IgD-negative memory B cell (primary cell): Measurements from ENCODE around the gene ELMO2. TPM values are rescaled to one million over a fixed set of nuclear protein-coding genes. Genes with fewer than 3 reads are reported as not detected.

Experiments
- H3K27ac Mint-ChIP-seq, 3 donors: one replicate each; pipeline ENCODE4 v1.8.0; 2020 to 2022; ENCODE audit warnings: mild to moderate bottlenecking in 3 of 3, mixed read lengths in 3 of 3, moderate library complexity in 1 of 3
- H3K27me3 Mint-ChIP-seq: one replicate; pipeline ENCODE4 v1.8.0; 2021; ENCODE audit warnings: mixed read lengths
- H3K36me3 Mint-ChIP-seq: one replicate; pipeline ENCODE4 v1.8.0; 2020; ENCODE audit warnings: mild to moderate bottlenecking, mixed read lengths
- H3K4me1 Mint-ChIP-seq, 3 donors: one replicate each; pipeline ENCODE4 v1.8.0; 2020 to 2022; ENCODE audit warnings: mixed read lengths in 3 of 3, mild to moderate bottlenecking in 1 of 3
- H3K4me3 Mint-ChIP-seq, 4 donors: one replicate each; pipeline ENCODE4 v1.8.0; 2020 to 2022; ENCODE audit warnings: mild to moderate bottlenecking in 4 of 4, mixed read lengths in 4 of 4, moderate library complexity in 3 of 4
- H3K9me3 Mint-ChIP-seq, 3 donors: one replicate each; pipeline ENCODE4 v1.8.0; 2020 to 2021; ENCODE audit warnings: mixed read lengths in 3 of 3, mild to moderate bottlenecking in 1 of 3
- polyA plus RNA-seq: library from polyadenylated mRNA; unstranded; fragments of 300-500 nt; fragmentation: Illumina TruSeq; gene quantifications from one replicate; pipeline ENCODE4 v1.2.3, GENCODE V29; 2021

Gene ELMO2
- polyA plus RNA-seq, 1 donor from 2014 or later: 29.1 TPM

DNA sequence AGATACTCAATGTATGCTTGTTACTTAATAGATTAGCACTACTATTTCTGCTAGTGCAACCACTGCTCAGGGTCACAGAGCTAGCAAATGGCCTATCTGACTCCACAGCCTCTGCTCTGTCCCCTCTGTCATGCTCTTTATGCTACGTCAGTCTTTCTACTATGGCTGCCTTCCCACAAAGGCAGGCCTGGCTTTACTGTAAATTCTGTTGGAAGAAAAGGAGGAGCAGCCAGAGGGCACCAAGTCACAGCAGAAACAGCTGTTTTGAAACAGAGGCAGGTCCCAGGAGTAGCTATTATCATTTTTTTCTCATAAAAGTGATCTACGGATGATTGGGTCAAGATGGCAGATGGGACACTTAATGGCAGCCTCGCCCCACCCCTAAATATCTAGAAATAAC lies 10.0 kb upstream of the ELMO2 start:
- Mint-ChIP-seq H3K4me3 (no peak overlapping the region), H3K27ac (no peak overlapping the region), H3K4me1 (no peaks in the 10 kb centered on the region), H3K27me3 (peaks cover 16% of the 10 kb centered on the region), H3K9me3 (peaks cover 2 to 8% (median 4%) of the 10 kb centered on the region in 3 donors), H3K36me3 (no peaks in the 10 kb centered on the region)

DNA sequence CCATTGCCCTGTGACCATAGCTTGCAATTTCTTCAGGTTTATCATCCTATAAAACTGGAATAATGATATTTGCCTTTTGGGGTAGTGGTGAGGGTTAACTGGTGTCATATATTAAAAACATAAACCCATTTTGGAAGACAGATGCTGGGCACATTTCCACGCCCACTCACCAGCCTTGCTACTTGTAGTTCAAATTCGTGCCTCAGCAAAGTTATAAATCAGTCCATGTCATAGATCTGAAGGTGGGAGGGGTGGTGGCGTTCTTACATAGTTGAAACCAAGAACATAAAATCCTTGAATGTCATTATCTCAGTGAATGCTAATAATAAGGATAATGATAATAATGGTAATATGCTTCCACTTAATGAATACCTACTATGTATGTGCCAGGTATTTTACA lies 9.4 kb upstream of the ELMO2 start:
- Mint-ChIP-seq H3K4me1 (peaks cover 2% of the 10 kb centered on the region in 3 donors), H3K27ac (no peak overlapping the region), H3K36me3 (no peaks in the 10 kb centered on the region), H3K4me3 (no peak overlapping the region), H3K27me3 (peaks cover 16% of the 10 kb centered on the region), H3K9me3 (peaks cover 2 to 8% (median 4%) of the 10 kb centered on the region in 3 donors)

DNA sequence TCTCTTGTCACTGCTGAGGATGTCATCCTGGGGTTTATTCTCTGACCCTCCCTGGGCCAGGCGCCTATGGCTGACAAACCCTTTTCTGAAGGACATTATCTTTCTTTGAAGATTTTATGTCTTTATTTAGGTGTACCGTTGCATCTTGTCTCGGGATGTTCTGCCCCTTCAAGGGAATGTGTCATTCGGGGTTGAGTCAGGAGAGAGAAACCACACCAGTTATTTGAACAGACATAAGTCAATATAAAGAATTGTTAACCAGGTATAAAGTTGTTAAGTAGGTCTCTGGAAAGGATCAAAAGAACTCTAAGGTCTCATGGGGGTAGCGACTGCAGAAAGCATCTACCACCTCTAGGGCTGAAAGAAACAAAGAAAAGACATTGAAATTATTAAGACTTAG lies 8.2 kb upstream of the ELMO2 start:
- peaks cover 4 to 5% (median 5%) of the 10 kb centered on the region in 3 donors for H3K4me1 Mint-ChIP-seq
- H3K27ac Mint-ChIP-seq: no peak overlapping the region
- no peaks in the 10 kb centered on the region for H3K36me3 Mint-ChIP-seq
- H3K4me3 Mint-ChIP-seq: no peak overlapping the region
- peaks cover 16% of the 10 kb centered on the region for H3K27me3 Mint-ChIP-seq
- H3K9me3 Mint-ChIP-seq: peaks cover 2 to 8% (median 4%) of the 10 kb centered on the region in 3 donors

DNA sequence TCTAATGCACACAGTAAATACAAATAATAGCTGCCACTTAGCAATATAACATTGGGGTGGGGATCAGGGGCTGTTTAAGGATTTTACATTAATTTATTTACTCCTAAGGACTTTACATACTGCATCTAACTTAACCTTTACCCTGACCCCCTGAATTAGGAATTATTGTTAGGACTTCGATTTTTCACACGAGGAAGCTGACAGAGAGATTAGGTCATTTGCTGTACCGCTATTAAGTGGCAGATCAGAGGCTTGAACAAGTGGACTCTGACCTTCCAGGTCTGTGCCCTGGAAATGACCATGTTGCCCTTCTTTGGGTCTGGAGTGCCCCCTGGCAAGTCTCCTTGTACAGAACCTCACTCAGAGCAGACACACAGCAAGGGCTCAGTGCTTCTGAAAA lies 5.2 kb upstream of the ELMO2 start:
- H3K27me3 Mint-ChIP-seq: peaks cover 9% of the 10 kb centered on the region
- H3K36me3 Mint-ChIP-seq: no peaks in the 10 kb centered on the region
- no peaks in the 10 kb centered on the region for H3K9me3 Mint-ChIP-seq
- peaks cover 10 to 16% (median 11%) of the 10 kb centered on the region in 3 donors for H3K4me1 Mint-ChIP-seq
- peak overlapping the region in 1 of 4 donors; percentile 41 for H3K4me3 Mint-ChIP-seq
- H3K27ac Mint-ChIP-seq: peak overlapping the region in 2 of 3 donors; percentile 40 to 85

DNA sequence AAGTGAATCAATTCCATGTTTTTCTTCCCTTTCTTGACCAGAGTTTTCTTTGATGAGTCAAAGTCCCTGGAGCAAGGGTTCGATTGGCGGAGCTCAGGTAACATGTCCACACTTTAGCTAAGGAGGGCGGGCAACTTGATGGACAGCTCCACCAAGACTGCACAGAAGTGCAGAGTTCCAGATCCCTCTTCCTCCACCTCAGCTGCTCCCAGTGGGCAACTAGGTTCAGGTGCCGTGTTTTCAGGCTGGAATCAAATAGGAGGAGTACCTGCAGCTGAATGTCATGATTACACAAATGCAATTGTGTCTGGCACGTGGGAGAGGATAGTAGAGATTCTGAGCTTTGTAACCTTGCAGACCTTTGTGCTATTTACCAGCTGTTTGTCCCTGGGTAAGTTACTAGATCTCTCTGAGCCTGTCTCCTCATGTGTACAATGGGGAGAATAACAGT lies 1.9 kb upstream of the ELMO2 start:
- H3K27ac Mint-ChIP-seq: peak overlapping the region in 1 of 3 donors; percentile 93
- no peaks in the 10 kb centered on the region for H3K36me3 Mint-ChIP-seq
- no peaks in the 10 kb centered on the region for H3K27me3 Mint-ChIP-seq
- H3K9me3 Mint-ChIP-seq: no peaks in the 10 kb centered on the region
- peaks cover 24 to 31% (median 27%) of the 10 kb centered on the region in 3 donors for H3K4me1 Mint-ChIP-seq
- peak overlapping the region in 1 of 4 donors; percentile 92 for H3K4me3 Mint-ChIP-seq

DNA sequence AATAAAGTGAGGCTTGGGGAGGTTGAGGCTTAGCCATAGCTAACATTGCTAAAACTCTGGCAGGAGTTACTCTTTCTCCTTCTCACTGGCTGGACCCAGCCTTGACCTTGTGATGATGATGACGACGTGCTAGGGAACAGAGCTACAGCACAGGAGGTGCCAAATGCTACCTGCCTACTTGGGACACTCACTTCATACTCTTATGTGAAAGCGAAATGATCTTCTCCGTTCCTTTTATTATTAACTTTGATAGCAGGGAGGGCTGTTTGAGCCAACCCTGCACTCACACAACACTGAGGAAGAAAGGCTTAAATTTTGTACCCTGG lies 1.2 kb upstream of the ELMO2 start:
- Mint-ChIP-seq H3K4me3 (peak overlapping the region; percentile 29 to 100 (median 93)), H3K27me3 (no peaks in the 10 kb centered on the region), H3K27ac (peak overlapping the region in 2 of 3 donors; percentile 92 to 93), H3K9me3 (no peaks in the 10 kb centered on the region), H3K4me1 (peaks cover 24 to 31% (median 27%) of the 10 kb centered on the region in 3 donors), H3K36me3 (no peaks in the 10 kb centered on the region)

DNA sequence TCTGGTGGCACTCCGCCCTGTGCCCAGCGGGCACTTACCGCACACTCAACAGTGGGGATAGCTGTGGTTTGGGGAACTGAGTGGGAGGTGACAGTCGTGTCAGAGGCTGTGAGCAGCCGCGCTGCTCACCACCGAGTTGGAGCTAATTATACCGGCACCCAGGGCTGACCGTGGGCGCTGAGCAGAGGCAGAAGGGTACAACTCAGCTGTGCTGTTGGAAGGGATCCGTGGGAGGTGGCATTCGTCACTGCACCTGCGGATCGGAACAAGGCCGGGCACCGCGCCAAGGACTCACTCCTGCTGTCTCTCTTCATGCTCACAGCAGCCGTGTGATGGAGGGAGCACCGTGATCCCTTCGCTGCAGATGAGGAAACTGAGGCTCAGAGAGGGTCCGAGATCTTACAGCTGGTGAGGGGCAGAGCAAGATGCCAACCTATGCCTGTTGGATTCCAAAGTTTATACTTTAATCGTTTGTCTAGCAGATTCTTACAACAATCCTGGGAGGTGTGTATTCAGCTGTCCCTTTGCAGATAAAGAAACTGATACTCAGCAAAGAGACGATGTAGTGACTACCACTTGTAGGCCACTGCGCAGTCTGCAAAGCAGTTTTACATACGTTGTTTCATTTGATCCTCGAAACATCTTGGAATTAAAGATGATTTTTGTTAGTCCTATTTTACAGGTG lies 713 bp upstream of the ELMO2 start:
- Mint-ChIP-seq H3K4me1 (peaks cover 27 to 31% (median 29%) of the 10 kb centered on the region in 3 donors), H3K9me3 (no peaks in the 10 kb centered on the region), H3K36me3 (no peaks in the 10 kb centered on the region), H3K27ac (peak overlapping the region; percentile 92 to 94 (median 93)), H3K4me3 (peak overlapping the region; percentile 92 to 100 (median 96)), H3K27me3 (no peaks in the 10 kb centered on the region)

- H3K27me3 Mint-ChIP-seq: no peaks in the 10 kb centered on the region
- H3K4me1 Mint-ChIP-seq: peaks cover 30 to 44% (median 44%) of the 10 kb centered on the region in 3 donors
- no peaks in the 10 kb centered on the region for H3K9me3 Mint-ChIP-seq
- peaks cover 2% of the 10 kb centered on the region for H3K36me3 Mint-ChIP-seq
- H3K4me3 Mint-ChIP-seq: peak overlapping the region in 2 of 4 donors; percentile 6 to 24
- H3K27ac Mint-ChIP-seq: no peak overlapping the region
Observed at GRCh38 chr20:46402331-46402811, 4.0 kb downstream of the ELMO2 start.

DNA sequence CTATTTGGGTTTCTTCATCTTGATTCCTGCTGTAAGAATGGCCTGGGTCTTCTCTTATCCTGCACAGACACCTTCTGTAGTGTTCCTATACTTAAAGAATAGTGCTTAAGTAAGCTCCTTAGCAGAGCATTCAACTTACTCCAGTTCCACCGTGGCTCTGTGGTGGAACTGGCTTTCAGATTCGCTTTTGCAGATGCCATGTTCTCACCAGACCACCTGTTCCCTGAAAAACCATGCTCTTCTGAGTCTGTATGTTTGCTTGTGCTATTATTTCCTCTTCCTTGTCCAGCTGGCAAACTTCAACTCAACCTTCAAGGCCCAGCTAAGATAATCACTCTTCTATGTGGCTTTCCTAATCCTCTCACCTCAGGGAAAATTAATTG lies 4.9 kb downstream of the ELMO2 start:
- H3K36me3 Mint-ChIP-seq: peaks cover 2% of the 10 kb centered on the region
- H3K27ac Mint-ChIP-seq: peak overlapping the region in 1 of 3 donors; percentile 84
- H3K4me3 Mint-ChIP-seq: peak overlapping the region in 2 of 4 donors; percentile 30 to 40
- no peaks in the 10 kb centered on the region for H3K9me3 Mint-ChIP-seq
- peaks cover 24 to 39% (median 35%) of the 10 kb centered on the region in 3 donors for H3K4me1 Mint-ChIP-seq
- no peaks in the 10 kb centered on the region for H3K27me3 Mint-ChIP-seq

DNA sequence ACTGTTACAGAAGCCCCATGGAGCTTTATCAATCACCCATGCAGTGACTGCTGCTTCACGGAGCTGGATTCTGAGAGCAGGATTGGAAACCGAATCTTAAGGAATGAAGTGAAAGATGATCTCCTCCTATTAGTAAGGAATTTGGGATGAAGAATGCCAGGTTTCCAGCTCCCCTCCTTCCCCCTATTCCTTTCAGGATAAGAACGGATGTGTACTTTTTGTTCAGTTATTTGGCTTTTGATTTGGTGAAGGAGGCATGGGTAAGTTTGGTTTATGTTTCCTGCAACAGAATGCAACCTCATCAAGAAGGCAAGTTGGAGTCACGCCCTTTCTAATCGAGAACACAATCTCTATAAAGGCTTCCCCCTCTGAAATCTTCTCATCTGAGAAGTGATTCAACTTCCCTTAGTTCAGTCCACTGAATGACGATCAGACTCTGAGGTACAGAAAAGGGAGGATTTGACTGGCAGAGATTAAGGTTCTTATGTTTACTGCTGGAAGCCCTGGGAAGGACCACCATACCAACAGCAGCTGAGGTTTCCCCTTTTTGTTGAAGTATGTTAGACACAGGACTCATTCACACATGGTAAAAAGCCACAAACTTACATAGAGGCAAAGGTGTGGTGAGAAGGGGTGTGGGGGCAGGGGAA lies 5.5 kb downstream of the ELMO2 start:
- peaks cover 2% of the 10 kb centered on the region for H3K36me3 Mint-ChIP-seq
- peak overlapping the region in 1 of 3 donors; percentile 84 for H3K27ac Mint-ChIP-seq
- H3K27me3 Mint-ChIP-seq: no peaks in the 10 kb centered on the region
- peaks cover 23 to 39% (median 33%) of the 10 kb centered on the region in 3 donors for H3K4me1 Mint-ChIP-seq
- H3K9me3 Mint-ChIP-seq: no peaks in the 10 kb centered on the region
- H3K4me3 Mint-ChIP-seq: peak overlapping the region in 2 of 4 donors; percentile 30 to 40

DNA sequence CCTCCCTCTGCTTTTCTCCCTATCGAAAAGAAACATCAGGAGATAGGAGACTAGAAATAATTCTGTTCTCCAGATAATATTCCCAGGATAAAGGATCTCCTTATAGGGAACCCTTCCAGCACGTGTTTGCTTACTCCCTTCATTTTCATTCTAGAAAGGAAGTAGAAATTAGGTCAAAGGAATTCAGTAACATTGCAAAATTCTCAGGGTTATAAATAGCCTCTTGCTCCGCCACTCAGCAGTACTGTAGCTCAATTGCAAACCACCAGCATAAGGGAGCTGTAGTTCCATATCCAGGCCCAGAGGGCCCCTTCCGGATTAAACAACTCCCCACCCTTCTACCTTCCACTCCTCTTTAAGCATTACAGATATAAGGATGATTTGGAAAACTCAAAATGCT lies 6.2 kb downstream of the ELMO2 start:
- no peaks in the 10 kb centered on the region for H3K9me3 Mint-ChIP-seq
- H3K4me3 Mint-ChIP-seq: peak overlapping the region in 1 of 4 donors; percentile 40
- peaks cover 25 to 40% (median 37%) of the 10 kb centered on the region in 3 donors for H3K4me1 Mint-ChIP-seq
- H3K36me3 Mint-ChIP-seq: peaks cover 2% of the 10 kb centered on the region
- no peak overlapping the region for H3K27ac Mint-ChIP-seq
- no peaks in the 10 kb centered on the region for H3K27me3 Mint-ChIP-seq

GRCh38 chr20:46399401-46399800 lies 7.0 kb downstream of the ELMO2 start:
- Mint-ChIP-seq H3K27ac (no peak overlapping the region), H3K4me3 (no peak overlapping the region), H3K27me3 (no peaks in the 10 kb centered on the region), H3K9me3 (no peaks in the 10 kb centered on the region), H3K4me1 (peaks cover 24 to 41% (median 32%) of the 10 kb centered on the region in 3 donors), H3K36me3 (peaks cover 2% of the 10 kb centered on the region)

- Mint-ChIP-seq H3K4me1 (peaks cover 21 to 37% (median 28%) of the 10 kb centered on the region in 3 donors), H3K27me3 (no peaks in the 10 kb centered on the region), H3K4me3 (no peak overlapping the region), H3K36me3 (peaks cover 2% of the 10 kb centered on the region), H3K9me3 (no peaks in the 10 kb centered on the region), H3K27ac (no peak overlapping the region)
Observed at GRCh38 chr20:46398963-46399362, 7.5 kb downstream of the ELMO2 start.

GRCh38 chr20:46396052-46396740 lies 10.2 kb downstream of the ELMO2 start:
- no peaks in the 10 kb centered on the region for H3K27me3 Mint-ChIP-seq
- H3K36me3 Mint-ChIP-seq: peaks cover 2% of the 10 kb centered on the region
- peak overlapping the region in 1 of 3 donors; percentile 63 for H3K27ac Mint-ChIP-seq
- no peaks in the 10 kb centered on the region for H3K9me3 Mint-ChIP-seq
- H3K4me3 Mint-ChIP-seq: no peak overlapping the region
- H3K4me1 Mint-ChIP-seq: peaks cover 16 to 25% (median 25%) of the 10 kb centered on the region in 3 donors
